ENCODE measurements around the gene TDRD12. TPM values are rescaled to one million over a fixed set of nuclear protein-coding genes. Genes with fewer than 3 reads are reported as not detected.

Gene TDRD12
- total and polyA plus RNA-seq, 9 donors, result 0.23 to 3.2 (median 1.9) TPM

- Histone ChIP-seq H3K4me1 (ENCODE audit: insufficient read depth) (no peaks in the 10 kb centered on the region), H3K27me3 (no peaks in the 10 kb centered on the region), H3K36me3 (no peaks in the 10 kb centered on the region), H3K27ac (no peak overlapping the region), H3K9me3 (no peaks in the 10 kb centered on the region), H3K4me3 (no peak overlapping the region)
- WGBS, 3 donors, result 79 to 89% (median 80%) methylated on average over 9 of the region's 9 CpGs
- DNase-seq, result no peak
- intact Hi-C loops (cut with DNase I), result no loop called here
- no peak for TF ChIP-seq POLR2A (IDR thresholded peaks at IDR 0.05)
Measured at GRCh38 chr19:32874605-32875004, 155.0 kb downstream of the TDRD12 start.

GRCh38 chr19:32875428-32875827 lies 155.9 kb downstream of the TDRD12 start:
- Histone ChIP-seq H3K4me1 (ENCODE audit: insufficient read depth) (no peaks in the 10 kb centered on the region), H3K27ac (no peak overlapping the region), H3K9me3 (no peaks in the 10 kb centered on the region), H3K36me3 (no peaks in the 10 kb centered on the region), H3K4me3 (no peak overlapping the region), H3K27me3 (no peaks in the 10 kb centered on the region)
- TF ChIP-seq POLR2A (IDR thresholded peaks at IDR 0.05) (no peak), EP300 (IDR thresholded peaks at IDR 0.05) (no peak), CTCF (IDR thresholded peaks at IDR 0.05) (no peak)
- DNase-seq, result no peak
- intact Hi-C loops (cut with DNase I), result no loop called here
- WGBS, 3 donors, result 58 to 76% (median 71%) methylated on average over 7 of the region's 7 CpGs

GRCh38 chr19:32876236-32876918 lies 156.8 kb downstream of the TDRD12 start:
- TF ChIP-seq EP300 (IDR thresholded peaks at IDR 0.05), result no peak
- no peak for TF ChIP-seq CTCF (IDR thresholded peaks at IDR 0.05)
- no peak for TF ChIP-seq POLR2A (IDR thresholded peaks at IDR 0.05)
- H3K36me3 ChIP-seq, result no peaks in the 10 kb centered on the region
- no peak overlapping the region for H3K4me3 ChIP-seq
- H3K27me3 ChIP-seq, result no peaks in the 10 kb centered on the region
- 87 to 89% (median 87%) methylated on average over 9 of the region's 9 CpGs for WGBS, 3 donors
- H3K9me3 ChIP-seq, result no peaks in the 10 kb centered on the region
- H3K4me1 ChIP-seq (ENCODE audit: insufficient read depth), result no peaks in the 10 kb centered on the region
- DNase-seq, result no peak
- intact Hi-C loops (cut with DNase I), result no loop called here
- H3K27ac ChIP-seq, result no peak overlapping the region

- Histone ChIP-seq H3K27ac (no peak overlapping the region), H3K4me1 (ENCODE audit: insufficient read depth) (no peaks in the 10 kb centered on the region), H3K27me3 (no peaks in the 10 kb centered on the region), H3K36me3 (no peaks in the 10 kb centered on the region), H3K9me3 (no peaks in the 10 kb centered on the region), H3K4me3 (no peak overlapping the region)
- WGBS, 3 donors, result 74 to 78% (median 77%) methylated on average over 12 of the region's 12 CpGs
- DNase-seq, result no peak
- TF ChIP-seq EP300 (IDR thresholded peaks at IDR 0.05), result no peak
- no peak for TF ChIP-seq POLR2A (IDR thresholded peaks at IDR 0.05)
- no peak for TF ChIP-seq CTCF (IDR thresholded peaks at IDR 0.05)
- intact Hi-C loops (cut with DNase I), result no loop called here
Measured at GRCh38 chr19:32876919-32877285, 157.3 kb downstream of the TDRD12 start.

Small RNA genes within 50 kb of the gene (small RNA-seq; reads per million reads assigned to genes)
- gene RN7SKP22, result not detected

Other genes with a start within 250 kb of the TDRD12 start
- gene PDCD5, start 138.6 kb upstream of the TDRD12 start, total RNA-seq, result 10 to 100 TPM; 53.2 to 92.4 (median 67.1) TPM
- 100 to 1,000 TPM in 1 of 2 donors, 10 to 100 TPM in 1; 63.3 to 122 TPM for gene PDCD5, start 138.6 kb upstream of the TDRD12 start, polyA plus RNA-seq
- 10 to 100 TPM; 10.6 to 33.6 (median 23.5) TPM for gene ANKRD27, start 44.6 kb upstream of the TDRD12 start, total RNA-seq
- 10 to 100 TPM in 1 of 2 donors, 1 to 10 TPM in 1; 9.9 to 19.4 TPM for gene ANKRD27, start 44.6 kb upstream of the TDRD12 start, polyA plus RNA-seq
- gene RGS9BP, start 43.9 kb upstream of the TDRD12 start, total RNA-seq, result under 1 TPM in 2 of 7 donors, not detected in 5; 0.17 to 0.31 TPM
- under 1 TPM; 0.06 to 0.15 TPM for gene RGS9BP, start 43.9 kb upstream of the TDRD12 start, polyA plus RNA-seq
- 1 to 10 TPM; 3.6 to 10.0 (median 6.3) TPM for gene NUDT19, start 27.9 kb upstream of the TDRD12 start, total RNA-seq
- gene NUDT19, start 27.9 kb upstream of the TDRD12 start, polyA plus RNA-seq, result 10 to 100 TPM in 1 of 2 donors, 1 to 10 TPM in 1; 4.6 to 13.0 TPM
- gene SLC7A9, start 150.0 kb downstream of the TDRD12 start, total RNA-seq, result under 1 TPM; 0.23 to 0.95 (median 0.64) TPM
- under 1 TPM; 0.53 to 0.72 TPM for gene SLC7A9, start 150.0 kb downstream of the TDRD12 start, polyA plus RNA-seq